ENCODE data around the gene PPP1R3G.

PPP1R3G gene

DNA sequence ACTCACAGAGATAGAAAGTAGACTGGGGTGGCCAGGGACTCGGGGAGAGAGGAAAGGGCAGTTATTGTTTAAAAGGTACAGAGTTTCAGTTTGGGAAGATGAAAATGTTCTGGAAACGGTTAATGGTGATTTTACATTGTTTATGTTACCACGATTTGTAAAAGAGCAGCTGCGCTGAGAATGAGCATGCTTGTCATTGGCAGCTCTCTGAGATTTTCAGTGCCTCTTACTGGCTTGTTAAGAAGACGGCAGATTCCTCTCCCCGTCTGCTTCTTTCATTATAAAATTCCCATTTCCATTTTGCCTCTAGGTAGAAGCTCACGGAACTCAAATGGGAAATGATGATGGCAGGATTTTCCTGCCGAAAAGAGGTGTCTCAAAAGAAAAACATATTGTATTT is 39.7 kb upstream of the PPP1R3G start:
- H3K4me3 ChIP-seq (replicated peaks; ENCODE audit: low read depth, low read length) = no peak overlapping the region
- no peaks in the 10 kb centered on the region for H3K27me3 ChIP-seq (replicated peaks; ENCODE audit: control insufficient read depth, insufficient read depth, low read length)
- no peak for DNase-seq (ENCODE audit: extremely low read depth, insufficient read length)
- H3K36me3 ChIP-seq (ENCODE audit: control insufficient read depth, insufficient read depth, low read length) = no peaks in the 10 kb centered on the region
- TF ChIP-seq, protein P1, sequence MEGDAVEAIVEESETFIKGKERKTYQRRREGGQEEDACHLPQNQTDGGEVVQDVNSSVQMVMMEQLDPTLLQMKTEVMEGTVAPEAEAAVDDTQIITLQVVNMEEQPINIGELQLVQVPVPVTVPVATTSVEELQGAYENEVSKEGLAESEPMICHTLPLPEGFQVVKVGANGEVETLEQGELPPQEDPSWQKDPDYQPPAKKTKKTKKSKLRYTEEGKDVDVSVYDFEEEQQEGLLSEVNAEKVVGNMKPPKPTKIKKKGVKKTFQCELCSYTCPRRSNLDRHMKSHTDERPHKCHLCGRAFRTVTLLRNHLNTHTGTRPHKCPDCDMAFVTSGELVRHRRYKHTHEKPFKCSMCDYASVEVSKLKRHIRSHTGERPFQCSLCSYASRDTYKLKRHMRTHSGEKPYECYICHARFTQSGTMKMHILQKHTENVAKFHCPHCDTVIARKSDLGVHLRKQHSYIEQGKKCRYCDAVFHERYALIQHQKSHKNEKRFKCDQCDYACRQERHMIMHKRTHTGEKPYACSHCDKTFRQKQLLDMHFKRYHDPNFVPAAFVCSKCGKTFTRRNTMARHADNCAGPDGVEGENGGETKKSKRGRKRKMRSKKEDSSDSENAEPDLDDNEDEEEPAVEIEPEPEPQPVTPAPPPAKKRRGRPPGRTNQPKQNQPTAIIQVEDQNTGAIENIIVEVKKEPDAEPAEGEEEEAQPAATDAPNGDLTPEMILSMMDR (IDR thresholded peaks at IDR 0.05; ENCODE audit: insufficient read depth, low read length, poor library complexity, severe bottlenecking) = no peak

DNA sequence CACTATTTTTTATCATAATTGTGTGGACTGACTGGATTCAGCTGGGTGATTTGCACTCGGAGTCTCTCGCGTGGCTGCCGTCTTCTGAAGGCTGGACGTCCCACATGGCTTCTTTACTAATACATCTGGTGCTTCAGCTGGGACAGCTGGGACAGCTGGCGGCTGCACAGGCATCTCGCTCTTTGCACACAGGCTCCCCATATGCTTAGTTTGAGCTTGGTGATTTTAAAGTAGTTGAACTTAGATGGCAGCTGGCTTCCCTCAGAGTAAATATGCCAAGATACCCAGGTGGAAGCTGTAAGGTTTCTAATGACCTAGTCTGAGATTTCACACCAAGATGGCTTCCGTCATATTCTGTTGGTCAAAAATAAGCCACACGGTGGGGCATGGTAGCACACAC is 38.7 kb upstream of the PPP1R3G start:
- no peaks in the 10 kb centered on the region for H3K36me3 ChIP-seq (ENCODE audit: control insufficient read depth, insufficient read depth, low read length)
- H3K4me3 ChIP-seq (replicated peaks; ENCODE audit: low read depth, low read length) = no peak overlapping the region
- no peak for DNase-seq (ENCODE audit: extremely low read depth, insufficient read length)
- no peaks in the 10 kb centered on the region for H3K27me3 ChIP-seq (replicated peaks; ENCODE audit: control insufficient read depth, insufficient read depth, low read length)
- TF ChIP-seq, protein P1 (IDR thresholded peaks at IDR 0.05; ENCODE audit: insufficient read depth, low read length, poor library complexity, severe bottlenecking) = no peak

DNA sequence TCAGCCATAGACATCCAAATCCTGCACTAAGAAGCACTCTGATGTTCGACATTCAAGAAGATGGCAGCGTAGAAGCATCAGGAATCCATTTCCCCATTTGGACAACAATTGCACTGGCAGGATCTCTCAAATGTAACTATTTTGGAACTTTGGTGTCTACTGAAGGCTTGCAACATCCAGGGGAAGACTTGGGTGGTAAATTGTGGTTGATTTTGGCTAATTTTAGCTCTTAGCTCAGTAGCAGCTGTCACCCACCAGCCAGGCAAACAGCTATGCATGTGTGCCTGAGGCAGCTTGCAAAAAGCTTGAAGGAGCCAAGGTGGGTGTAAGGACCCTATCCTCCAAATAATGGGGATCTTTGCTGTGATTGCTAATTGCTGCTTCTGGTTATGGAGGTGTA is 35.1 kb upstream of the PPP1R3G start:
- TF ChIP-seq, protein P1 (IDR thresholded peaks at IDR 0.05; ENCODE audit: insufficient read depth, low read length, poor library complexity, severe bottlenecking) = no peak

DNA sequence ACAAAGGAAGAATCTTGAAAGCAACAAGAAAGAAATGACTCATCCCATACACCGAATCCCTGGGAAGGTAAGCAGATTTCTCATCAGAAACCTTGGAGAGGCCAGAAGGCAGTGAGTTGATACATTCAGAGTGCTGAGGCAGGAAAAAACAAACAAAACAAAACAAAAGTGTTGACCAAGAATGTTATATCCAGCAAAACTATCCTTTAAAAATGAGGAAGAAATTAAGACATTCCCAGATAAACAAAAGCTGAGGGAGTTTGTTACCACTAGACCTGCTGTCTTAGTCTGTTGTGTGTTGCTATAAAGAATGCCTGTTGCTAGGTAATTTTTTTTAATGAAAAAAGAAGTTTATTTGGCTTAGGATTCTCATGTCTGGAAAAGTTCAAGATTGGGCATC is 33.7 kb upstream of the PPP1R3G start:
- H3K36me3 ChIP-seq (ENCODE audit: control insufficient read depth, insufficient read depth, low read length) = no peaks in the 10 kb centered on the region
- no peak overlapping the region for H3K4me3 ChIP-seq (replicated peaks; ENCODE audit: low read depth, low read length)
- no peak for DNase-seq (ENCODE audit: extremely low read depth, insufficient read length)
- TF ChIP-seq, protein P1 (IDR thresholded peaks at IDR 0.05; ENCODE audit: insufficient read depth, low read length, poor library complexity, severe bottlenecking) = no peak
- no peaks in the 10 kb centered on the region for H3K27me3 ChIP-seq (replicated peaks; ENCODE audit: control insufficient read depth, insufficient read depth, low read length)

More for the DNA sequence above, 35.1 kb upstream of the PPP1R3G start:
- H3K27me3 ChIP-seq (replicated peaks; ENCODE audit: control insufficient read depth, insufficient read depth, low read length) = no peaks in the 10 kb centered on the region
- DNase-seq (ENCODE audit: extremely low read depth, insufficient read length) = no peak
- no peaks in the 10 kb centered on the region for H3K36me3 ChIP-seq (ENCODE audit: control insufficient read depth, insufficient read depth, low read length)
- no peak overlapping the region for H3K4me3 ChIP-seq (replicated peaks; ENCODE audit: low read depth, low read length)

DNA sequence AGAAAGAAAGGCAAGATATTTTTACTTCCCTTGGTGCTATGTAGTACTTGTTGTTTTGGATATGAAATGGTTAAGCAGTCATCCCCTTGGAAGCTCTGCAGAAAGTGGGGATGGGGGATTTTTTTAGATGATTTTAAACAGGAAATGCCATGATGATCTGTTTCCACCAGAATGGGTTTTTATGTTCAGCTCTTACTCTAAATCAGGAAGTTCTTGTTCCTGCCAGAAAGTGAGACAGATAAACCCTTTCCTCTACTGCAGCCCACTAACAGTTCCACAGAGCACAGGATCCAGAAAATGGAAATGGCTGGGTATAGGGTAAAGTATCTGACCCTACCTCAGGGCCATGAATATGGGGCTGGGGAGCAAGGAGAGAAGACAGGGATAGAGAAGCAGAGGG is 32.1 kb upstream of the PPP1R3G start:
- DNase-seq (ENCODE audit: extremely low read depth, insufficient read length) = no peak
- H3K36me3 ChIP-seq (ENCODE audit: control insufficient read depth, insufficient read depth, low read length) = no peaks in the 10 kb centered on the region
- H3K4me3 ChIP-seq (replicated peaks; ENCODE audit: low read depth, low read length) = no peak overlapping the region
- TF ChIP-seq, protein P1 (IDR thresholded peaks at IDR 0.05; ENCODE audit: insufficient read depth, low read length, poor library complexity, severe bottlenecking) = no peak
- no peaks in the 10 kb centered on the region for H3K27me3 ChIP-seq (replicated peaks; ENCODE audit: control insufficient read depth, insufficient read depth, low read length)

DNA sequence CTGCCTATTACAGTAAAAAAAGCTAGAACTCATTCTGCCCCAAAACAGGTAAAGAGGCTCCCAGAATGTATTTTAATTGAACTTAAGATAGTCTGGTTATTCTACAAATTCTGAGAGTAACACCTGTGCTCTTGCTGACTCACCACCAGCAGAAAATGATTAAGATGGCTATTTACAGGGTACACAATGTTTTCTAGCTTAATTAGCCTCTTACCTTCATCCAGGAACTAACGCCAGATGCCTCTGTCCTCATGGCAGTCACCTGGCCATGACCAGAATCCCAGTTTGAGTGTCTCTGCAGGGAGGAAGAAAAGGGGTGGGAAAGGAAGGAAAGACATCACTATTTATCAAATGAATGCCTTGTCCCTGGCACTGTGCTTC is 31.3 kb upstream of the PPP1R3G start:
- H3K36me3 ChIP-seq (ENCODE audit: control insufficient read depth, insufficient read depth, low read length) = no peaks in the 10 kb centered on the region
- no peak overlapping the region for H3K4me3 ChIP-seq (replicated peaks; ENCODE audit: low read depth, low read length)
- H3K27me3 ChIP-seq (replicated peaks; ENCODE audit: control insufficient read depth, insufficient read depth, low read length) = no peaks in the 10 kb centered on the region
- TF ChIP-seq, protein P1 (IDR thresholded peaks at IDR 0.05; ENCODE audit: insufficient read depth, low read length, poor library complexity, severe bottlenecking) = no peak
- no peak for DNase-seq (ENCODE audit: extremely low read depth, insufficient read length)

Measured in GM06990 (cell line).